GM21515 (cell line): ENCODE results near the gene ELN.

Experiments used
- ATAC-seq: cut with Tn5 transposase; IDR thresholded peaks from one replicate; pipeline ENCODE4 v1.9.1; 2021; ENCODE audit not compliant: unreplicated experiment

The ELN gene

DNA sequence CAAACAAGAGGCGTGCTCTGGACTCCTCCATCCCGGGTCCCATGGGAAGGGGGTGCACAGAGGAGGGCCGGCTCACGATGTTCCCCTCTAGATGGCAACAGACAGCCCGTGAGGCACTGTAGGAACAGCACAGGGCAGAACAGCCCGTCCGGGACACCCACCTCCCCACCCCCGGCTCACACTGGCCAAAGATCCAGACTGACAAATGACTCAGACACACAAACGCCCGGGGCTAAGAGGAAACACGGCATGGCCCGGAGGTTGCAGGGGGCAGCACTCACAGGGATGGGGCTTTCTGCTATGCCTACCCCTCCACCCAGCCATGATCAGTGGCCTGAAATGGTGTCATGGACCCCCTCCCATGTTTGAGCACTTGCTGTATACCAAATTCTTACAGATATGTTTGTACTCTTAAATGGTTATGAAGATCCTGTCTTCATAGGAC lies 4.9 kb upstream of the ELN start:
- ATAC-seq, result no peak

DNA sequence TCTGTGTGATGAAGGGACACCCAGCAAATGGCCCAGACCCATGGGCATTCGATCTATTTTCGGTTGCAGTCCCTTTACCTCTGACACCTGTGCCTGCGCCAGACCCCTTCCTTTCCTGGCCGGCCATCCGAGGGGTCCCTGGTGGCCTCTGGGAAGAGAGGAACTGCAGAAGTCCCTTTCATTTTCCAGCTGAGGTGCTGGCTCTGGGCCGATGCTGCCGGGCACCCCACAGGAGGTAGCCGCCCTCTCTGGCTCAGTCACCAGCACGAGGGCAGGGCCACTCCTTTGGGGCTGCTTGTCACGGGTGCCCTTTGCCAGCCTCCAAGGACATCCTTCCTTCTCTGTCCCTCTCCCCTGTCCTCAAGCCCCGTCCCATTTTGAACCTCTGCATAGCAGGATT lies 4.2 kb upstream of the ELN start:
- ATAC-seq, result no peak

DNA sequence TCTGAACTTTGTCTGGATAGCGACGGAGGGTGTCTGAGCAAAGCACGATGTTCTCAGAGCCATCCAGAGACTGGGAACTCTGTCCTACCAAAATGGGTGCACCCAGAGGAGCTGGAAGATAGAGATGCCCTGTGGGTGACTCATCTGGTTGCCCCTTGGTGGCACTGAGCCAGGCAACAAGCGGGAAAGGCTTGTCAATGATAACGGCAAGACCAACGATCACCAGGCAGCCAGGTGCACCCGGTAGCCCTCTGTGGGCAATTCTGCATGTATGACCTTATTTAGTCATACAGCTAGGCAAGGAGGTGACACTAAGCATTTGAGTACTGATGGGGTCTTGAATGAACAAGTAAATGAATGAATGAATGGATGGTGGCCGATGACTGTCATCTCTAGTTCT lies 2.8 kb upstream of the ELN start:
- no peak for ATAC-seq

DNA sequence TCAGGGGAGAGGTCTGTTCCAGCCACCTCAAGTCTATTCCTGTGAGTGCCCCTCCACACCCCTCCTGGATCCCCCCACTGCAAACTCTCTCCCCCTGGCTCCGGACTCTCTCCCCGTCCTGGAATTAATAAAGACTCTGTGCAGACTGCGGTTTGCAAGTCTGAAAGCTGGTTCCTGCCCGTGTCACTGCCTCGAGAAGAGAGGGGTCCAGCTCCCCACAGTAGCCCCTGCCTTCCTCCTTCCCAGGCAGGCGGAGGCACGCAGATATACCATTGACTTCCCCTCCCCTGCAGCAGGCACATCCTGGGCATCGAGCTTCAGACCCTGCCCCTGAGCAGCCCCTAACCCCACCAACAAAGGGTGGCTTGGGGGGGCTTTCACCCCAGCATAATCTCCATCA lies 2.2 kb upstream of the ELN start:
- ATAC-seq, result no peak

DNA sequence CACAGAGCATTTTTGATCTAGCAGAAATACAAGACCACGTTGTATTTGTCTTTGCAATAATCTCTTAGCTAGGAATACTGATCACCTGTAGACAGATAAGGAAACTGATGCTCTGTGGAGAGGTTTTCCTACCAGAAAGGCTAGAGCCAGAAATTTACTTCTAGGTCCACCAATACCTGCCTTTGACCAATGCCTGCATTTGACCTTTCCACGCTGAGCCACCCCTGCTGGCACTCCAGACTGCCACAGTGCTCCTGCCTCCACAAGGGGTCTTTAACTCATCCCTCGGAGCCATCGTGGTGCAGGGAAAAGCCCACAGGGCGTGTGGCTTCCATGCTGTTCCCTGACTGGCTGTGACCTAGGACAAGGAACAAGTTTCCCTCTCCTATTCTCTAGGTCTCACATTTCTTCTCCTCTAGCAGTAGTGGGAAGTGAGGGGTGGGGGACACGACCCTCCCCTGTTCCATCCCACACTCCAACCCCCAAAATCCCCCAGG lies 1.5 kb upstream of the ELN start:
- ATAC-seq, result no peak

DNA sequence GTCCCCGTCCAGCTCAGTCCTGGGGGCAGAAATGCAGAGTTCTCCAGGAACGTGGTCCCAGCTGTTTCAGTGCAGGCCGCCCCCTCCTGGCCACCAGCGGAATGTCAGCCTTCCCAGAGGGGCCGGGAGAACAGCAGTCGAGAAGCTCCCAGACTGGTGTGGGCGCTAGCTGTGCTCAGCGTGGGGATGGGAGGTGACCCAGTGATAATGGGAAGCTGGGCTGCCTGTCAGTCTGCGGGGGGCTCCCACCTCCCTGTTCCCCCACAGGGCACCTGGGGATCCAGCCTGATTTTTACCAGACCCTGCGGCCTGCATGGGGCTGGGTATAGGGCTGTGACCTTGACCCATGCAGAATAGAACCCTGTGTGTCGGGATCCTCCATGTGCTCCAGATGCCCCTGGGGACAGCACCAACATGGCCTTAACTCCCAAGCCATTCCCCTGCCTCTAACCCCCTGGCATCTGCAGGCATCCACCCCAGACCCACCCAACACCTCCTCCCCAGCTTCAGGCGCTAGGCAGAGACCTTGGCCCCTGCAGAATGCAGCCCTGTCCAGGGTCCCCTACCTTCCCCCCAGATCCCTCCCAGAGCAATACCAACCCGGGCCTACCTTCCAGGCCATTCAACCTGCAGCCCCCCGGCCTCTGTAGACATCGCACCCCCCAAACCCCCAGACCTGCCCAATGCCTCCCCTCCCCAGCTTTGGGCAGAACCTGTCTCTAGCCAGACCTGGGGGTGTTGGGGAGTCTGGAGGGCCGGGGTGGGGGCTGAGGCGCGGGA lies 880 bp upstream of the ELN start:
- no peak for ATAC-seq

DNA sequence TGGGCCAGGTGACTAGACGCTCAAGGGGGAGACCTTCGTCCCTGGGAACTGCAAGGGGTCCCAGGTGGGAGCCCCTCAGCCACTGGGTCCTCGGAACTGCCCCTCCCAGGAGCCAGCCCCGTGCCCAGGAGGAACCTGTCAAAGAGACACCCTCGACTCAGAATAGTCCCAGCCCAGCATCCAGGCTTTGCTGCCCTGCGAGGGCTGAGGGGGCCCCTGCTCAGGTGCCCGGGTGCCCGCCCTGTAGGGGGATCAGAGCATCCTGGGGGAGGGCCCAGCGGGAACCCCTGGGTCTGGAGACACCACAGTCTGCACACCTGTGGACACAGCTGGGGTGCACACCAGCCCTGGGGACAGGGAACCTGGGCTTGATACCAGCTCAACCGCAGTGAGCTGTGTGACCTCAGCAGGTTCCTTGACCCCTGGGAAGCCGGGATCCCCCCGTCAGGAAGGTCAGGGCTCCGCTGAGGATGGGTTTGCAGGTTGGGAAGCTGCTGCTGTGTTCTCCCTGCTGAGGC lies 407 bp downstream of the ELN start:
- ATAC-seq, result no peak

DNA sequence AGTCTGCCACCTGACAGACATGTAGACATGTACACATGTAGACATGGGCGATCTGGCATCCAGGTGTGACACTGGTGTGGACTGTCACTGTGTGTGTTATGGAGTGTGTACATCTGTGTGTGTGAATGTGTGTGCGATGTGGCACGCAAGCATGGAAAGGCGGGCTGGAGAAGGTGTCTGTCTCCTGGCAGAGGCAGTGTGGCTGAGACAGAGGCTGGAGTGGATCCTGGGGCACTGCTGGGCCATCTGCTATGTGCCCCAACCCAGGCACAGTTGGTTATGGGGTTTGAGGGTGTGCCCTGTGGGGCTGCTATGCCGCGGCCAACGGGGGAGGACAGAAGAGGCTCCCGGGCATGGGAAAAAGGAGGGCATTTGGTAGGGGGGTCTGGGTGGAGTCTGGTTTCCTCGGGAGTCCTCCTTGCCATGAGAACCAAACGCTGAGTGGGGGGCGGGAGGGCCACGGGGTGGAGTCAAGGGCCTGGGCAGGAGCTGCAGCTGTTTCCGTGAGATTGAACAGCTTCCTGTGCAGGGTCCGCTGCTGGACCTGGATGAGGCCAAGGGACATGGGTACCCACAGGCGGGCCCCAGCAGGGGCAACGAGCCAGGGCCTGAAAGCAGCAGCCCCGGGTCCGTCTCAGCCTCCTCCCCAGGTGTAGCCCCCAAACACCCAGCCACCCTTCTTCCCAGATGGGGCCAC lies 1.3 kb downstream of the ELN start:
- ATAC-seq, result no peak

DNA sequence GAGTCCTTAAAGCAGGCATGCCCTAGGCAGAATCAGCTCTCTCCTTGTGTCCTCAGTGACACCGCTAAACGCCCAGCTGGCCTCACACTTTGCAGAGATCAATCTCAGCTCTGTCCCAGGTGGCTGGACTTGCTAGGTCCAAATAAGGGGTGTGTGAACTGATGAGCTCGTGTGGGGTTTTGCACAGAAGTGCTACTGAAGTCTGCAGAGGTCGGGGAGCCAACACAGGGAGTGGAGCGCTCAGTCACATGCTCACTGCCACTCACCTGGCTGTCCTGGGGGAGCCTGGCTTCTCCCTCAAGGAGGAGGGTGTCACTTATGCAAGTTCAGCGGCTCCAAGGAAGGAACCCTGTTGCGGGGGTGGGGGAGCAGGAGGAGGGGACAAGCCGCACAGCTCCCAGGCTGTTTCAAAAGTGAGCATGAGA lies 2.0 kb downstream of the ELN start:
- ATAC-seq, result no peak

DNA sequence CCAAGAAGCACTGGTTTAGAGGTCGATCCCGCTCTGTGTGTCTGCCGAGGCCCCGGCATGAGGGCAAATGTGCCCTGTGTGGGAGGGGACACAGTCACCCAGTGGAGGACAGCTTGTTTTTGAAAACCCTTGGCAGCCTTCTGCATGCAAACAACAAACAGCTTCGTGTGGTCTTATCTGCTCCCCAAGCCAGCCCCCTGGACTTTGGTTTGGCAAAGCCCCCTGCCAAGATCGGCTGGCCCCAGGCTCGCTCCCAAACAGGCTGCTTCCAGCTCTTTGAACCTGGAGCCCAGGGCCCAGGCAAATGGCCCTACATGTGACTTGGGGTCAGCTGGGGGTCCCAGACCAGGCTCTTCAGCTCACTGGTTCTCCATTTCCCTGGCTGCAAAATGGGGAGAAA lies 2.9 kb downstream of the ELN start:
- no peak for ATAC-seq

DNA sequence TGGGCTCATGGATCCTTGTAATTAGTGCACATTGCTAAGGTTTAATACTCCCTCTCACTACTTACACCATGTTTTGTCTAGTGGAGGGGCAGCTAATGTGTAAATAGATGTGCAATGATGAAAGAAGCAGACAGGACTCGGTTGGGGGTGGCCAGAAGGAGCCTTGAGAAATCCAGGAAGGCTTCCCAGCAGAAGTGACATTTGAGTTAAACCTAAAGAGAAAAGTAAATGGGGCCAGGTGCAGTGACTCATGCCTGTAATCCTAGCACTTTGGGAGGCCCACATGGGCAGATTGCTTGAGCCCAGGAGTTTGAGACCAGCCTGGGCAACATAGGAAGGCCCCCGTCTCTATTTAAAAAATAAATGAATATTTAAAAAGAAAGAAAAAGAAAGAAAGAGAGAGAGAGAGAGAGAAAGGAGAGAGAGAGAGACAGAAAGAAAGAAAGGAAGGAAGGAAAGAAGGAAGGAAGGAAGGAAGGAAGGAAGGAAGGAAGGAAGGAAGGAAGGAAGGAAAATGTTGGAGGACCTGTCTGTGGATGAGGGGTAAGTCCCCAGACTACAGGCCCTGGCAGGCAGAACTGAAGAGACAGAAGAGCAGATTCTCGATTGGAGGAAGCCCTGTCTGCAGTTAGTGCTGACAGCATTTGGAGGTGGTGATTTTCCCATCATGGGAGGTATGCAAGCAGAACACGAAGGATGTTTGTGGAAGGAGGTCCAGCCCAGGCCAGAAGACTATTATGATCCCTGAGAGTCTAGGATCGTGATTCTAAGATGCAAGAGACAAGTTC lies 3.6 kb downstream of the ELN start:
- ATAC-seq, result no peak

DNA sequence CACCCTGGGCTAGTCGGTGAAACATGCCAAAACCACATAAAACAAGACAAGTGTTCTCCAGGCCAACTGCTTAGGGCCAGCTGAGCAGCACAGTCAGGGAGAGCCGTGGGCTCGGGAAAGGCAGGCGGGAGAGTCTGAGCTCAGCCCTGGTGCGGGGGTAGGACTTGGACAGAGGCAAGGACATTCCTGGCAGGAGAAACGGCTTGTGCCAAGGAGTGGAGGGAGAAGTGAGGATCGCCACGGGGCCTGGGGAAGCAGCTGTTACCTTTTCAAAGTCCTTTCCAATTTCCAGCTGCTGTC lies 4.2 kb downstream of the ELN start:
- no peak for ATAC-seq

DNA sequence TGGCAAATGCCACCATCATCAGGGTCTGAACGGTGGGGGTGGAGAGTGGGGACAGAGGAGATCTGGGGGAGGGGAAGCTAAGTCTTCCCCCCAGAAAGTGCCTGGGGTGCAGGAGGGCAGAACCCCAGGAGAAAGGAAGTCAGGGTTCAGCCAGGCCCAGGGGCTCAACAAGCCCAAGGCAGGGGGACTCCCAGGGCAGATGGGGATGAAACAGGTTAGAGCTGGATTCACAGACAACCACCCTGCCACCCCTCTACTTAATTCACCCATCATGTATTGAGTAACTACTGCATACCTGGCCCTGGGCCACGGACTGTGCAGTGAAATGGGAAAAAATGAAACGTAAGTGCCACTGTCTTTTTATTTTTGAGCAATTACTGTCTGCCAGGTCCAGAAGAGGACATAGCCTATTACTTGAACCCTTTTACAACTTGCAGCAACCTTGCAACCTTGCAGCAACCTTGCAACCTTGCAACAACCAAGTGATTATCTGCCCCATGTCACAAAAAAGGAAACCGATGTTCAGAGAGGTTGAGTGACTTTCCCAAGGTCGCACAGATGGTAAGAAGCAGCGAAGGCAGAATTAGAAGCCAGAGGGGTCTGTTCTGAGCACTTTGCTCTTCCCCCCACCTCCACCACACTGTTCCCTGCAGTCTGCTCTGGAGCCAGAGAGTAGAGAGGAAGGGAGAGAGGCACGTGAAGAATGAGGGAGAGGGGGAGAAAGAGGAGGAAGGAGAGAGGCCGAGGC lies 4.8 kb downstream of the ELN start:
- ATAC-seq, result no peak

DNA sequence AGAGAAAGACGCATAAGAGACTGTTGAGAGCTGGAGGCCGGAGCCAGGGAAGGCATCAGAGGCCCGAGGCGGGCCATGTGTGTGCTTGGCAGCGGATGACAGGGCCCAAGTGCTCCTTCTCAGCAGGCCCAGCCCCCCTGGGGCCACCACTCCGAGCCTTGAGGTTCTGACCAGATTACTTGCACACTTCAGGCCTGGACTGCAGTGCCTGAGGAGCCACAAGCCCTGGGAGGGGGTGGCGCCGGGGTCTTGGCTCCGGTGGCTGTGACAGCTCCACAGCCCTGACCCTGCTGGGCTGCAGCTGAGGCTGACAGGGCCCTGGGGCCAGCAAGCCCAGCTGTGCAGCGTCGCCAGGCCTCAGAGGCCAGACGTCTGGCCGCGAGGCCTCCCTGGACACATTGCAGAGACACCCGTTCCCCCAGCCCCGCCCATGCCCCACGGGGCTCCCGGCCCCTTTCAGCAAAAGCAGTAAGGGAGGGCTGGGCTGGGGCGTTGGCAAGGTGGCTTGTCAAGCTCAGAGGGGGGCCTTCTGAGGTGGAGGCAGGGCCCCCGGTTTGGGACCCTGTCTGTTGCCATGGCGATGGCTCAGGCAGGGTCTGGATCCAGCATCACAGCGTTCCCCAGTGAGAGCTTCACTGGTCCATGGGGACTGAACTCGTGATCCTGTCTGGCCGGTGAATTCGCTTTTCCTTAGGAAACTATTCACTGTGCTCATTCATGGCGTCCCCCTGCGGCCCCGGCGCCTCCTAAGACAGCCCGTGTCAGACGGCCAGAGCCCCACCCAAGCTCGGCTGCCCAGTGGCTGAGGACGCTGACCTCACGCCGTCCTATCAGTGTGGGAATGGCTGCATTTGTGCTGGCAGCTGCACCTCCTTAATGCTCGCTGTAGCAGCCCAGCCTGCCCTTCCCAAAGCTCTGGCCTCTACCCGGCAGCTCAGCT lies 5.7 kb downstream of the ELN start:
- no peak for ATAC-seq

DNA sequence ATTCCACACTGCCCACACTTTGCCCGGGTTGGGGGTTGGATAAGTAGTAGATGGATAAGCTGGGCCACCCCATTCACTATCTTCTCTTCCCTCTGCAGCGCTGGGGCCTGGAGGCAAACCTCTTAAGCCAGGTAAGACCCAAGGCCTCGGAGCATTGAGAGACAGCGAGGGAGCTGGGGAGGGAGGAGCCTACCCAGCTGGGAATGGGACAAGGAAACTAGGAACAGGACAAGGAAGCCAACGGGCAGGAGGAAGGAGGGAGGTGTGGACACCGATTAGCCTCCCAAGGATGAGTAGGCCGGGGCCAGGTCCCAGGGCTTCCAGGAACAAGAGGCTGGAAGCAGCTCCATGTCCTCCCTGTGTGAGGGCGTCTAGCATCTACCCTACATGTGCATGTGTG lies 9.6 kb downstream of the ELN start:
- ATAC-seq, result no peak

DNA sequence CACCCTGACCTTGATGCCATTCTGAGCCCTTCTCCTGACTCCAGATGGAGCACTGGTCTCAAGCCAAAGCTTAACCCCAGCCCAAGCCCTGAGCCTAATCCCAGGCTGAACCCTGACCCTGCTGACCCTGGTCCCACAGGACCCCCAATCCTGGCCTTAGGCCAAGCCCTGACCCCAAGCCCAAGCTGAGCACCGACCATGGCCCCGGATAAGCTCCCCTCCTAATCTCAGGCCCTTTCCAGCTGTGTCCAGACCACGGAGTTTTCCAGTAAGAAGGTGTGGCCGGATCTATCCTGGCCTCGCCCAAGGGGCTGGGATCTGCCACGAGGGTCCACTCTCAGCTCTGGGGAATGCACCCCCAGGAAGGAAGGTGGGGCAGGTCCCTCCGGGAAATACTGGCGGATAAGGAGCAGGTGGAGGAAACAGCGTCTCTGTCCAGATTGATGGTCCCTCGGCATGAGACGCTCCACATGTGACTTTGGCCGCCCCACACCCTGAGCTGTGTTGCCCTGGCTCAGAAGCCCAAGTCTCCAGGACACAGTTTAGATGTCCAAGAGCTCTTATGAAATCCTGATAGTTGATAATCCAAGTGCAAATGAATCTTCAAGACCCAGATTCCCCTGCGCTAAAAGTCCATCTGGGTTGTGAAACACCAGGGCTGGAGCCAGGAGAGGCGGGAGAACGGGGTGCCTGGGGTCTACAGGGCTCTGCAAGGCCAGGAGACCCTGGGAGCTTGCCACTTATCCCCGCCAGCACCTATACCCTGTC lies 10.4 kb downstream of the ELN start:
- ATAC-seq, result no peak

DNA sequence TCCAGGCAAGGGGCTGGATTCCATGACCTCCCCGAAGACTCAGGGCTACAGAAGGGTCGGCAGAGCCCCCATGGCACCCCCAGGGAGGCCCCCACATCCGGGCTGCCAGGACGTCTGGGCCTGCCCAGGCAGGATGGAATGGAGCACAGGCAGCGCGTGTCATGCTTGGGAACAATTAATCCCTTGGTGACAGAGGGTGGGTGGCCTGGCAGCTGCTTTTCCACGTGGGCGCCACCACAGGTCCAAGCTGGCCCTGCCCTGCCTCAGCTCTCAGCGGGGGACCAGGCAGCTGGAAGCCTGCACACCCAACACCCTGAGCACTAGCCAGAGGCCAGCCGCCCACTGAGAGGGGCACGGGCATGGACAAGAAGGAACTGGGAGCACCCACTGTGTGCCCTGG lies 11.4 kb downstream of the ELN start:
- no peak for ATAC-seq

DNA sequence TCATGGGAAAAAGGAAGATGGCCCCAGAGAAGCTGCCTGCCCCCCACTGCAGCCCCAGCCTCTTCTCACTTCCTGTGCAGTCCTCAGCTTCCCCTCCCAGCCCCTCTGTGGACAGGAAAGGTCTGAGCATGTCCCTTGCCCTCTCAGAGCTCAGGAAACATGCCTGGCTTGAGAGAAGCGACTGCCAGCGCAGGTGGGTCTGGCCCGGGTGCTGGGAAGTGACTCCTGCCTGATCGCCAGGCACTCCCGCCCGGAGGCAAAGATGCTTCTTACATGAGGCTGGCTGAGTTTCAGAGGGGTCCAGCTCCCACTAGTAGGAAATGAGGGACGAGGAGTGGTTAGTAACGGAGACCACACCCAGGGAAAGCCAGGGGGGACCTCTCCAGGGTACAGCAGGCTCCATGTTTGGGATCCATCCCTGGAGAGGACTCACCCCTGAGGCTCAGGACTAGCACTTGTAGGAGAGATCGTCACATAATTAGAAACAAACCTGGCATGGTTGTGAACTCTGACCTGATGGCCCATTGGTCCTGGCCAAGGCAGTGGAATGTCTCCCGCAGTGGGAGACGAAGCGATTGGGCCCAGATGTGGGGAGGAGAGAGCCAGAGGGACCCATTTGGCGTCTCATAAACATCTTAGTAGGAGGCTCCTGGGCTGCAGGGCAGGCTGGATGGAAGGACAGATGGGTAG lies 12.3 kb downstream of the ELN start:
- no peak for ATAC-seq
